Measurements from ENCODE around the gene ADGRF3. TPM values are rescaled to one million over a fixed set of nuclear protein-coding genes. Genes with fewer than 3 reads are reported as not detected.

Gene ADGRF3
- total and polyA plus RNA-seq, 2 of the 13 experiments (the other 11 are each of a cell fraction or from before 2014, with no cell fraction given) = 0.40 to 1.5 TPM

DNA sequence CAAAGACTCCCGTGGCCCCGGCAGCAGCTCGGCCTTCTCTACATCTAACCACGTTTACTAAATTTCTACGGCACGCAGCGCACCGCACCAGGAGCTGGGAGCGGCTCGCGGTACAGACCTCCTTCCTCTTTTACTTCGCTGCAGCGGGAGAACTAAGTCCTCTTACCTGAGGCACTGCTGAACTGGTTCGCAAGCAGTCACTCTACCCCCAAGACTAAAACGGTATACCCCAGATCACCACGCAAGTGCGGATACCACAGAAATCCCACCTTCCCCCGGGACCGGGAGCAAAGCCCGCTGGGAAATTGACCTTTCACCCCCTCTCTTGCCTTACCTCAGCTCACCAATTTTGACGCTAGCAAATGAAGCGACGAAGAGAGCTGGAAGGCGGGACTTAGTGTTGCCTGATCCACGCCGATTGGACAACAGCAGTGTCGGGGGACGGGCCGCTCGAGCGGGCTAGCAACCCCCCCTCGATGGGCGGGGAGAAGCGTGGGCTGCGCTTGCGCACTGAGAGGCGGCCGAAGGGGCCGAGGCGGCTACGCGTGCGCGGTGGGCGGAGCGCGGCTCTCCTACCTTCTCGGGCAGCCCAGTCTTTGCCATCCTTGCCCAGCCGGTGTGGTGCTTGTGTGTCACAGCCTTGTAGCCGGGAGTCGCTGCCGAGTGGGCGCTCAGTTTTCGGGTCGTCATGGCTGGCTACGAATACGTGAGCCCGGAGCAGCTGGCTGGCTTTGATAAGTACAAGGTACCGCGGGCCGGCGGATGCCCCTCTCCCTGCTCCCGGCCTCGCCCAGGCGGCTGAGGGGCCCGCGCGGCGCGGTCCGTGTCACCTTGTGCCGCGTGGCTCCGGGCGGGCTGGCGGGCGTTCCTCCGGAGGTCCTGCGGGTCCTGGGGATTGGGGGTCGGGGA lies 790 bp downstream of the ADGRF3 start, which contains the start of gene SELENOI (continued):
- TF ChIP-seq HNF4G (IDR thresholded peaks at IDR 0.05; ENCODE audit: borderline replicate concordance, low read depth, low read length) = peak; percentile 45; the same call in 1 of the 2 replicates
- TF ChIP-seq HNF4G (CRISPR knock-in tag; IDR thresholded peaks at IDR 0.05; ENCODE audit: borderline replicate concordance, low read depth) = no peak; the same call in none of the 2 replicates
- no peak for TF ChIP-seq SCMH1 (CRISPR knock-in tag; IDR thresholded peaks at IDR 0.05; ENCODE audit: borderline replicate concordance)
- TF ChIP-seq ADNP (CRISPR knock-in tag; IDR thresholded peaks at IDR 0.05) = no peak
- peak; percentile 46; the same call in 1 of the 2 replicates for TF ChIP-seq ZNF749 (CRISPR knock-in tag; IDR thresholded peaks at IDR 0.05; ENCODE audit: borderline replicate concordance)
- TF ChIP-seq CSRNP1 (CRISPR knock-in tag; IDR thresholded peaks at IDR 0.05) = peak; percentile 78; the same call in 1 of the 2 replicates
- TF ChIP-seq DZIP1 (CRISPR knock-in tag; IDR thresholded peaks at IDR 0.05) = no peak
- no peak for TF ChIP-seq ZNF260 (CRISPR knock-in tag; IDR thresholded peaks at IDR 0.05; ENCODE audit: borderline replicate concordance, low read depth)
- TF ChIP-seq PHF5A (CRISPR knock-in tag; IDR thresholded peaks at IDR 0.05; ENCODE audit: low read depth, unreplicated experiment) = no peak
- TF ChIP-seq ZNF646 (CRISPR knock-in tag; IDR thresholded peaks at IDR 0.05) = no peak
- no peak for TF ChIP-seq IKZF1 (IDR thresholded peaks at IDR 0.05)
- TF ChIP-seq ZNF362 (CRISPR knock-in tag; IDR thresholded peaks at IDR 0.05; ENCODE audit: borderline replicate concordance) = no peak
